PC-3 (cell line): Measurements from ENCODE around the gene BAIAP3. TPM values are rescaled to one million over a fixed set of nuclear protein-coding genes. Genes with fewer than 3 reads are reported as not detected.

Experiments
- ATAC-seq: fragments of 200-7000 bp; cut with Tn5 transposase; 2 replicates; pipeline ENCODE4 v1.9.1; 2020; ENCODE audit warnings: mild to moderate bottlenecking, moderate library complexity
- BruUV-seq: library from RNA; stranded (reverse); fragments of 400-500 nt; replicated peaks from 2 replicates; lab custom pipeline; 2021; lab: Mats Ljungman, UMichigan
- CTCF ChIA-PET: fragments of 300-600 bp; sonication (Branson Sonifier 250); formaldehyde crosslinking; loops from one replicate; lab custom pipeline; 2022; ENCODE audit warnings: antibody characterized with exemption; lab: Charles Lee
- POLR2A ChIA-PET: fragments of 300-600 bp; sonication (Branson Sonifier 250); formaldehyde crosslinking; loops from one replicate; lab custom pipeline; 2022; ENCODE audit warnings: antibody characterized with exemption; ENCODE audit not compliant: unreplicated experiment; lab: Charles Lee
- DNase-seq: peaks from one replicate; pipeline ENCODE4 v3.0.0-alpha.2; 2015
- H2AFZ ChIP-seq: fragments of 300-600 bp; sonication (generic); 2 replicates; pipeline ENCODE4 v1.6.0; 2016; ENCODE audit warnings: antibody characterized with exemption, low read length
- H3F3A ChIP-seq: fragments of 300-600 bp; sonication (generic); one replicate; pipeline ENCODE4 v1.6.0; 2017; ENCODE audit warnings: antibody characterized with exemption, low read length, control low read depth, mild to moderate bottlenecking; ENCODE audit not compliant: unreplicated experiment
- H3K27ac ChIP-seq: fragments of 300-600 bp; sonication (generic); 2 replicates; pipeline ENCODE4 v1.5.1; 2016; ENCODE audit warnings: mild to moderate bottlenecking, low read length
- H3K27me3 ChIP-seq: fragments of 300-600 bp; sonication (generic); 2 replicates; pipeline ENCODE4 v1.6.1; 2016; ENCODE audit warnings: low read length, mixed read lengths
- H3K36me3 ChIP-seq: fragments of 300-600 bp; sonication (generic); 2 replicates; pipeline ENCODE4 v1.6.1; 2016; ENCODE audit warnings: low read depth, mixed run types, low read length, mixed read lengths
- H3K4me1 ChIP-seq: fragments of 300-600 bp; sonication (generic); 2 replicates; pipeline ENCODE4 v1.5.1; 2016; ENCODE audit warnings: low read length; ENCODE audit not compliant: insufficient read depth
- H3K4me2 ChIP-seq: fragments of 300-600 bp; sonication (generic); 2 replicates; pipeline ENCODE4 v1.6.0; 2016; ENCODE audit warnings: low read length
- H3K4me3 ChIP-seq: fragments of 300-600 bp; sonication (generic); 2 replicates; pipeline ENCODE4 v1.5.1; 2016; ENCODE audit warnings: mild to moderate bottlenecking, low read length, mixed read lengths
- H3K79me2 ChIP-seq: fragments of 300-600 bp; sonication (generic); 2 replicates; pipeline ENCODE4 v1.6.1; 2017; ENCODE audit warnings: low read length, mixed read lengths
- H3K9ac ChIP-seq: fragments of 300-600 bp; sonication (generic); 2 replicates; pipeline ENCODE4 v1.6.0; 2016; ENCODE audit warnings: mild to moderate bottlenecking, low read length
- H3K9me2 ChIP-seq: fragments of 300-600 bp; sonication (generic); replicated peaks from 2 replicates; pipeline ENCODE4 v1.6.1; 2016; ENCODE audit warnings: mixed run types, low read length, mixed read lengths
- H3K9me3 ChIP-seq: fragments of 300-600 bp; sonication (generic); 2 replicates; pipeline ENCODE4 v1.6.1; 2016; ENCODE audit warnings: low read length, mixed read lengths
- H4K20me1 ChIP-seq: fragments of 300-600 bp; sonication (generic); 2 replicates; pipeline ENCODE4 v1.6.1; 2016; ENCODE audit warnings: low read length, mixed read lengths
- CTCF ChIP-seq: fragments of 300-600 bp; sonication (generic); conservative IDR thresholded peaks from 2 replicates; pipeline ENCODE4 v1.5.1; 2017; ENCODE audit warnings: antibody characterized with exemption, low read depth, mild to moderate bottlenecking, low read length
- EZH2 ChIP-seq: fragments of 300-600 bp; sonication (generic); IDR thresholded peaks from one replicate; pipeline ENCODE4 v1.6.1; 2017; ENCODE audit warnings: antibody characterized with exemption, mild to moderate bottlenecking, low read length; ENCODE audit not compliant: unreplicated experiment
- EZH2phosphoT487 ChIP-seq: fragments of 300-600 bp; sonication (generic); IDR thresholded peaks from 2 replicates; pipeline ENCODE4 v1.6.1; 2018; ENCODE audit warnings: mild to moderate bottlenecking, antibody characterized with exemption, low read length, borderline replicate concordance
- intact Hi-C: fragments of 100-400 bp; cut with micrococcal nuclease; formaldehyde crosslinking; loops from 2 replicates; pipeline ENCODE4 v1.9.0; 2023
- total RNA-seq: library from RNA; depleted of rRNA; stranded (reverse); fragments of >200 nt; gene quantifications from 2 replicates; pipeline ENCODE4 v1.2.3, GENCODE V29; 2014

The BAIAP3 gene
- total RNA-seq, 1 experiment from 2014 or later = 13.1 TPM

DNA sequence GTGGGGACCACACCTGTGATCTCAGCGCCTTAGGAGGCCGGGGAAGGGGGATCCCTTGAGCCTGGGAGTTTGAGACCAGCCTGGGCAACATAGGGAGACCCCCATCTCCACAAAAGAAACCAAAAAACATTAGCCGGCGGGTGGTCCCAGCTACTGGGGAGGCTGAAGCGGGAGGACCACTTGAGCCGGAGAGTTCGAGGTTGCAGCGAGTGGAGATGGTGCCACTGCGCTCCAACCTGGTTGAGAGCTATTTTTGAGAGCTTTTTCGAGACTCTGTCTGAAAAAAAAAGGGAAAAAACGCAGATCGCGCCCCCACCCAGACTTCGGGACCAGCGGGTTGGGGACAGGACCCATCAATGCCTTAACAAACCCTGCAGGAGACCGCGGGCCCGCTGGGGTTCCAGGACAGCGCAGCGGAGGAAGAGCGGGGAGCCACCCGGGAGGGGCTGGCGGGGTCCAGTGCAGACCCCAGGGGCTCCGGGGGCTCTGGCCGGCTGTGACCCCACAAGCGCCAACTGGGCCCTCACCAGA lies 762 bp upstream of the BAIAP3 start:
- no TSS peak for BruUV-seq
- Histone ChIP-seq H3K36me3 (no peaks in the 10 kb centered on the region), H3K27me3 (no peaks in the 10 kb centered on the region), H3K4me2 (no peak overlapping the region), H3K4me3 (no peak overlapping the region), H2AFZ (no peak overlapping the region), H3K9me2 (no peaks in the 10 kb centered on the region), H3K27ac (no peak overlapping the region), H3K4me1 (peaks cover 12% of the 10 kb centered on the region; the same call in 1 of the 2 replicates), H3K79me2 (no peaks in the 10 kb centered on the region), H3K9ac (no peak overlapping the region), H3F3A (no peaks in the 10 kb centered on the region), H3K9me3 (no peaks in the 10 kb centered on the region), H4K20me1 (no peaks in the 10 kb centered on the region)
- POLR2A ChIA-PET = no interaction called here
- DNase-seq (no peak), ATAC-seq (no peak)
- TF ChIP-seq EZH2 (no peak), CTCF (no peak), EZH2phosphoT487 (no peak)
- intact Hi-C loops = no loop called here
- CTCF ChIA-PET = no interaction called here

DNA sequence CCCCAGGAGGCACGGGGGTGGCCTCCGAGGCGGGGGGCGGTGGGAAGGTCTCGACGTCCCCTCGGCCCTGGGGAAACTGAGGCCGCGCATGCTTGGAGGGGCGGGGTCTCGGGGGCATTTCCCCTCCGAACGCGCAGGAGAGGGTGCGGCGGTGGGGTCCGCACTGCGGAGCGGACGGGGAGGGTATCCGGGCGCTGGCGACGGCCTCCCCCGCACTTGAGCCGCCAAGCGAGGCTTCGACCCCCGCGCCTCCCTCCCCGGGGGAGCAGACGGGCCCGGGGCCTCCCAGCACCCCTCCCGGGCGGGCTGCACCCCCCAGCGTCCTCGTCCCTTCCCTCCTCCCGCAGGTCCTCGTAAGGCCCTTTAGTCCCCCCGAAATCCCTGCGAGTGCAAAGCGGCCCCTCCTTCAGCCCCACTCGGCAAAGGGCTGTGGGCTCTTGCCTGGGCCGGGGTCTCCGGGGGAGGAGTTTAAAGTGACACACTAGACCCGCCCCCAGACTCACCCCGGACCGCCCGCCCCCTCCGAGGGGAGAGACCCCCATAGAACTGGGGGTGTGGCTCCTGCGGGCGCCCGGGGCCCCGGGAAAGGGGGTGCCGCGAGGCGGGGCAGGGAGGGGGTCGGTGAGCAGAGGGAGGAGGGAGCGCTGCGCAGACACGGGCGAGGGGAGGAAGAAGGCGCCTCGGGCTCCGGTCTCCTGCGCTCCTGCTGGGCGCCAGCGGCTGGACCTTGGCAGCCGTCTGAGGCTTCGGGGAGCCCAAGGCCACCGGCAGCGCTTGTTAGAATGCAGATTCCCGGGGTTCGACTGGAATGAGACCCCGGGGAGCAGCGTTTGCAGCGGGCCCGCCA lies 632 bp downstream of the BAIAP3 start:
- H4K20me1 ChIP-seq = no peaks in the 10 kb centered on the region
- TF ChIP-seq EZH2phosphoT487 (no peak), EZH2 (no peak), CTCF (no peak)
- peak overlapping the region; percentile 75 for H3K4me2 ChIP-seq
- peaks cover 12% of the 10 kb centered on the region; the same call in 1 of the 2 replicates for H3K4me1 ChIP-seq
- no peaks in the 10 kb centered on the region for H3K9me3 ChIP-seq
- no peak for ATAC-seq
- H3K79me2 ChIP-seq = no peaks in the 10 kb centered on the region
- H3K4me3 ChIP-seq = peak overlapping the region; percentile 56
- ChIA-PET CTCF (interaction anchor here (0.6 kb wide), 1 partner anchor 9 kb away, joined by 3 read pairs; no protein-coding TSS in a partner anchor), POLR2A (no interaction called here)
- H3K27me3 ChIP-seq = no peaks in the 10 kb centered on the region
- no TSS peak for BruUV-seq
- no peak overlapping the region for H2AFZ ChIP-seq
- H3K27ac ChIP-seq = no peak overlapping the region
- H3K9ac ChIP-seq = no peak overlapping the region
- intact Hi-C loops = no loop called here
- no peaks in the 10 kb centered on the region for H3K9me2 ChIP-seq
- DNase-seq = no peak
- H3F3A ChIP-seq = no peaks in the 10 kb centered on the region
- H3K36me3 ChIP-seq = no peaks in the 10 kb centered on the region

- ChIA-PET CTCF (no interaction called here), POLR2A (no interaction called here)
- H3K4me2 ChIP-seq = no peak overlapping the region
- peaks cover 12% of the 10 kb centered on the region; the same call in 1 of the 2 replicates for H3K4me1 ChIP-seq
- ATAC-seq (no peak), DNase-seq (no peak)
- H4K20me1 ChIP-seq = no peaks in the 10 kb centered on the region
- no peaks in the 10 kb centered on the region for H3F3A ChIP-seq
- no peaks in the 10 kb centered on the region for H3K9me2 ChIP-seq
- H2AFZ ChIP-seq = no peak overlapping the region
- no TSS peak for BruUV-seq
- H3K27ac ChIP-seq = no peak overlapping the region
- H3K9me3 ChIP-seq = no peaks in the 10 kb centered on the region
- TF ChIP-seq CTCF = no peak
- no peak for TF ChIP-seq EZH2phosphoT487
- no peak for TF ChIP-seq EZH2
- no peaks in the 10 kb centered on the region for H3K36me3 ChIP-seq
- H3K79me2 ChIP-seq = no peaks in the 10 kb centered on the region
- H3K9ac ChIP-seq = no peak overlapping the region
- H3K27me3 ChIP-seq = no peaks in the 10 kb centered on the region
- intact Hi-C loops = no loop called here
- no peak overlapping the region for H3K4me3 ChIP-seq
These were observed 1.3 kb downstream of the BAIAP3 start for GRCh38 chr16:1334739-1335138.
